RWPE1 (cell line): ENCODE data around the gene CTNNA1.

Experiments
- CTCF ChIA-PET: fragments of 350-600 bp; sonication (Branson Sonifier 250); formaldehyde crosslinking; extraction: SDS; loops from one replicate; lab custom pipeline; 2021; lab: Yijun Ruan, JAX
- POLR2A ChIA-PET: fragments of 400-600 bp; formaldehyde crosslinking; extraction: SDS; loops from one replicate; lab custom pipeline; 2020; ENCODE audit warnings: antibody characterized with exemption; ENCODE audit not compliant: low non-redundant PET; lab: Yijun Ruan, JAX
- DNase-seq: peaks from one replicate; pipeline ENCODE4 v3.0.0; 2012; ENCODE audit warnings: low spot score
- H3K27ac ChIP-seq: fragments of 450-650 bp; 2 replicates; pipeline ENCODE4 v1.5.1; 2017
- TF ChIP-seq, protein P1 (sequence below): fragments of 450-650 bp; conservative IDR thresholded peaks from 2 replicates; pipeline ENCODE4 v1.5.1; 2017; ENCODE audit warnings: low read depth, mild to moderate bottlenecking

Gene CTNNA1

DNA sequence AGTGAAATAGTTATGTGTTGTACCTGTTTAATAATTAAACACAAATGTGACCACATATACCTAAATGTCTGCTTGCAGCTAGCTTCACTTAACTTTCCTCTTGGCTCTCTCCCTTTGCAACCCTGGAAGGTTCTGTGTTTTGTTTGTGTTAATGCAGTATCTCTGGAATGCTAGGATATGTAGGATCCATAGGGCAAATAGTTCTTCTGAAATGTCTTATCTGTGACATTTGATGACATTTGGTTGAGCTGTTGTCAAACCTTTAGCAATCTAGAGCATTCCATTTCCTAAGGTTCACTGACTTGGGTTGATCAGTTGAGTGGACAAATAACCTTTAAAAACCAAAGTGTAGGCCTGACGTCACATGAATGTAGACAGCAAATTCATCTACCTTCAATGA, 21.8 kb downstream of the CTNNA1 start:
- TF ChIP-seq, protein P1, sequence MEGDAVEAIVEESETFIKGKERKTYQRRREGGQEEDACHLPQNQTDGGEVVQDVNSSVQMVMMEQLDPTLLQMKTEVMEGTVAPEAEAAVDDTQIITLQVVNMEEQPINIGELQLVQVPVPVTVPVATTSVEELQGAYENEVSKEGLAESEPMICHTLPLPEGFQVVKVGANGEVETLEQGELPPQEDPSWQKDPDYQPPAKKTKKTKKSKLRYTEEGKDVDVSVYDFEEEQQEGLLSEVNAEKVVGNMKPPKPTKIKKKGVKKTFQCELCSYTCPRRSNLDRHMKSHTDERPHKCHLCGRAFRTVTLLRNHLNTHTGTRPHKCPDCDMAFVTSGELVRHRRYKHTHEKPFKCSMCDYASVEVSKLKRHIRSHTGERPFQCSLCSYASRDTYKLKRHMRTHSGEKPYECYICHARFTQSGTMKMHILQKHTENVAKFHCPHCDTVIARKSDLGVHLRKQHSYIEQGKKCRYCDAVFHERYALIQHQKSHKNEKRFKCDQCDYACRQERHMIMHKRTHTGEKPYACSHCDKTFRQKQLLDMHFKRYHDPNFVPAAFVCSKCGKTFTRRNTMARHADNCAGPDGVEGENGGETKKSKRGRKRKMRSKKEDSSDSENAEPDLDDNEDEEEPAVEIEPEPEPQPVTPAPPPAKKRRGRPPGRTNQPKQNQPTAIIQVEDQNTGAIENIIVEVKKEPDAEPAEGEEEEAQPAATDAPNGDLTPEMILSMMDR = no peak
- DNase-seq = no peak
- POLR2A ChIA-PET = no interaction called here
- CTCF ChIA-PET = no interaction called here
- no peak overlapping the region for H3K27ac ChIP-seq

- TF ChIP-seq, protein P1 = no peak
- no peak overlapping the region for H3K27ac ChIP-seq
- ChIA-PET CTCF (interaction anchor here (0.6 kb wide), 1 partner anchor 78 kb away, joined by 3 read pairs; no protein-coding TSS in a partner anchor), POLR2A (no interaction called here)
- no peak for DNase-seq
Measured at GRCh38 chr5:138778234-138778633, 25.0 kb downstream of the CTNNA1 start.

- ChIA-PET CTCF (no interaction called here), POLR2A (no interaction called here)
Measured at GRCh38 chr5:138783976-138784375, 30.8 kb downstream of the CTNNA1 start.

GRCh38 chr5:138784590-138784989, 31.4 kb downstream of the CTNNA1 start:
- DNase-seq = no peak
- ChIA-PET CTCF (interaction anchor here (0.6 kb wide), 1 partner anchor 205 kb away, joined by 7 read pairs; no protein-coding TSS in a partner anchor), POLR2A (no interaction called here)
- H3K27ac ChIP-seq = no peak overlapping the region
- TF ChIP-seq, protein P1 = no peak

More at GRCh38 chr5:138783976-138784375, 30.8 kb downstream of the CTNNA1 start:
- no peak overlapping the region for H3K27ac ChIP-seq
- DNase-seq = no peak
- TF ChIP-seq, protein P1 = no peak

GRCh38 chr5:138789771-138790242, 36.6 kb downstream of the CTNNA1 start:
- CTCF ChIA-PET = interaction anchor here (0.5 to 2.9 kb wide), 18 partner anchors 8 to 359 kb away, joined by 3 to 11 read pairs (median 5); no protein-coding TSS in a partner anchor
- TF ChIP-seq, protein P1 = peak; percentile 55
- H3K27ac ChIP-seq = no peak overlapping the region
- peak; percentile 24 for DNase-seq
- POLR2A ChIA-PET = interaction anchor here (0.6 to 0.8 kb wide), 2 partner anchors 10 to 552 kb away, joined by 3 read pairs; no protein-coding TSS in a partner anchor

DNA sequence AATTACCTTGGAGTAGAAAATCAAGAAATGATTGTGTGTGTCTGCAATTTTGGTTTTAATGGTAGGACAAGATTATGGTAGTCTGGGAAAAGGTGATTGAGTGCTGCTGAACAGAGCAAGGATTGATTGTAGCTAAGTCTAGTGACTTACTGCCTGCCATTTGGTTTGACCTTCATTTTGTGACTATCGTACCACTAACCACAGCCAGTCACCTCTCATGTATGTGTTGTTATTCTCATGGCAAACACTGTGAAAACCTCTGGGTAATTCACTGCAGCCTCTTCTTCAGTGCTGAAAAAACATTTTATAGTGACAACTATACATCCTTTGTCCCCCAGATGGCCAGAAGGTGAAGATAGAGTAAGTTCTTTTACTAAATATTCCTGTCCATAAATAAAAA, 37.5 kb downstream of the CTNNA1 start:
- CTCF ChIA-PET = interaction anchor here (0.7 to 1.6 kb wide), 3 partner anchors 15 to 27 kb away, joined by 5 to 9 read pairs (median 6); no protein-coding TSS in a partner anchor

More for the DNA sequence above, 37.5 kb downstream of the CTNNA1 start:
- TF ChIP-seq, protein P1 = no peak
- POLR2A ChIA-PET = no interaction called here
- H3K27ac ChIP-seq = no peak overlapping the region
- no peak for DNase-seq
